ENCODE results near the gene LAMB3. TPM values are rescaled to one million over a fixed set of nuclear protein-coding genes. Genes with fewer than 3 reads are reported as not detected.

The LAMB3 gene
- polyA plus RNA-seq, 1 of the 3 experiments (the other 2 are of a cell fraction), result 18.0 TPM

DNA sequence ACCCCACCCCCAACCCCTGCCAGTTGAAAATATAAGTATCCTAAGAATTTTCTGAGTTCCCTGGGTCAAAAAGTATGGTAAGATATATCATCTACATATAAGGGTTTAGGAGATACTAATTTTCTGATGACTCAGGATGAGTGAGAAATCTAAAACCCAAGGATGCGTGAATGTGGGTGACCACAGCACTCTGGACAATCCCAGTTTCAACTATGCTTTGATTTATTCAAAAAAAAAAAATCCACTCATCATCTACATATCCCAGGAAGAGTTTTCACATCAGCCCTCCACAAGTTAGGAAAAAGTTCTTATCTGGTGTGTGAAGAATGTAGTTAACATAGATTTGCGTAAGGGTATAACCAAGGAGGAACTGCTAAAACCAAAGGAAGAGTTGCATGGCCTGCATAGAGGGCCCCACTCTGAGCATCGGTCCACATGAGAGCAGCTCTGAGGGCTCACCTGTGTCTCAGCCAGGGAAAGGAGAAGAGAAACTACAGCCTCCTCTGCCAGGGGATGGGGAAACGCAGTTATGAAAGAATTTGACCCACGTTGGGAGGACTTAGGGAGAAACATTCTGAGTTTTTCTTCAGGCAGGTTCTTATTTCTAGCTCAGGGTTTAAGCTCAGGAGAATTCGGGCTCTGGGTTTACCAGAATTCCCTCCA, 18.8 kb downstream of the LAMB3 start:
- H3K9me3 ChIP-seq, result no peaks in the 10 kb centered on the region
- no peak for DNase-seq
- CTCF ChIA-PET, result interaction anchor here (1.0 to 2.5 kb wide), 3 partner anchors 15 to 64 kb away, joined by 3 to 9 read pairs (median 4); no protein-coding TSS in a partner anchor
- TF ChIP-seq FOSL2 (IDR thresholded peaks at IDR 0.05; ENCODE audit: borderline replicate concordance, low read depth), result 0 out of 2 replicates have a peak, but pooled peaks have one; percentile 23
- TF ChIP-seq TEAD4 (IDR thresholded peaks at IDR 0.05; ENCODE audit: borderline replicate concordance, insufficient read depth), result no peak
- peak; percentile 27; the same call in 1 of the 2 replicates for TF ChIP-seq TCF12 (IDR thresholded peaks at IDR 0.05)
- peak; percentile 8; the same call in 1 of the 2 replicates for TF ChIP-seq JUND (IDR thresholded peaks at IDR 0.05)
- TF ChIP-seq, protein P1, sequence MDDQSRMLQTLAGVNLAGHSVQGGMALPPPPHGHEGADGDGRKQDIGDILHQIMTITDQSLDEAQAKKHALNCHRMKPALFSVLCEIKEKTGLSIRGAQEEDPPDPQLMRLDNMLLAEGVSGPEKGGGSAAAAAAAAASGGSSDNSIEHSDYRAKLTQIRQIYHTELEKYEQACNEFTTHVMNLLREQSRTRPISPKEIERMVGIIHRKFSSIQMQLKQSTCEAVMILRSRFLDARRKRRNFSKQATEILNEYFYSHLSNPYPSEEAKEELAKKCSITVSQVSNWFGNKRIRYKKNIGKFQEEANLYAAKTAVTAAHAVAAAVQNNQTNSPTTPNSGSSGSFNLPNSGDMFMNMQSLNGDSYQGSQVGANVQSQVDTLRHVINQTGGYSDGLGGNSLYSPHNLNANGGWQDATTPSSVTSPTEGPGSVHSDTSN (IDR thresholded peaks at IDR 0.05), result peak; percentile 32; the same call in 1 of the 2 replicates
- TF ChIP-seq RFX5 (IDR thresholded peaks at IDR 0.05; ENCODE audit: low read length), result no peak
- no peak overlapping the region for H2AFZ ChIP-seq (ENCODE audit: low read depth)
- no peaks in the 10 kb centered on the region for H3K79me2 ChIP-seq (ENCODE audit: insufficient read depth)
- H3K27ac ChIP-seq (ENCODE audit: low read depth in 2 of 2, low read length in 1 of 2), result peak overlapping the region in 1 of 2 experiments; percentile 26; a peak in 2 of 4 replicates
- H3K9me2 ChIP-seq, result no peaks in the 10 kb centered on the region
- H4K20me1 ChIP-seq (ENCODE audit: insufficient read depth), result no peaks in the 10 kb centered on the region
- 80% methylated on average over 6 of the region's 6 CpGs for WGBS (ENCODE audit: low lambda C conversion rate)
- H3K4me2 ChIP-seq, result no peak overlapping the region
- H3K4me1 ChIP-seq (ENCODE audit: control insufficient read depth in 1 of 2, insufficient read depth in 2 of 2, low read depth in 1 of 2, low read length in 1 of 2), result 0 out of 4 replicates have a peak, but pooled peaks cover 0 to 6% of the 10 kb centered on the region in 2 experiments
- POLR2A ChIA-PET, result no interaction called here
- H3F3A ChIP-seq (replicated peaks; ENCODE audit: insufficient read depth), result no peaks in the 10 kb centered on the region
- H3K9ac ChIP-seq, result no peak overlapping the region
- H3K36me3 ChIP-seq (replicated peaks in 1 of 2; ENCODE audit: control insufficient read depth in 1 of 2, insufficient read depth in 2 of 2, low read length in 1 of 2), result peaks cover 0 to 13% of the 10 kb centered on the region in 2 experiments
- no peak overlapping the region for H3K4me3 ChIP-seq (ENCODE audit: low read depth in 2 of 2, low read length in 1 of 2)
- H3K27me3 ChIP-seq (ENCODE audit: insufficient read depth), result no peaks in the 10 kb centered on the region

DNA sequence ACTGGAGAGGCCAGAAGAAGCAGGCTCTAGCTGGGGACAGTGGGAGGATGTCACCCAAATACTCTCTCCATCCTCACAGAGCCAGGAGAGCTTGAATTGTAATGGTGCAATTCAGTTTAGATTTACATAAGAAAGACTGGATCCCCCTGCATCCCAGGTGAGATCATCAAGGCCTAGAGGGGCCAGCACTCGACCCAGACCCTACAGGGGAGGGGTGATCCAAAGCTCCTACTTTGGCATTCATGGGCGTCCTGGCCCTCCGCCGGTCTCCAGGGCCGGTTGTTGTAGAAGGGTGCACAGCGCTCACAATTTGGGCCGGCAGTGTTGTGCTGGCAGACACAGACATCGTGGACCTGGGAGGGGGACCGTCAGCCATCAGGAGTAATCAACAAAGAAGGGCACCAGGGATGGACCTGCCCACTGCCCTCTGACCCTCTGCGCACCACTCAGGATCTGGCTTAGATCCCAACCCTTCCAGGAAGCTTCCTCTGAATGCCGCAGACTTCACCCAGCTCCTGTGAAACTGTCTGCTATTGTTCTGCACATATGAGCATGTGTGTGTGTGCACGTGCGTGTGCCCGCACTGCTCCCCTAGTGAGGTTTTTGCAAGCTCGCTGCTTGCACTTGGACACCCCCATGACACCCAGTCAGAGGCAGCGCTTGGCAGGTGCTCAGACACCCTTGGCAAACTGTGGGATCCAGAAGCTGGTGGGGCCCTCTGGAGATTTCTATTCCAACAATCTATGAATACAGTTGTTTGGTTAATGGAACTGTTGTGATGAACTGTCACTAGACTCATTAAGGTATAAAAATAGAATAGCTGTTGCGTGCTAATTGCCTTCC, 21.6 kb downstream of the LAMB3 start:
- POLR2A ChIA-PET, result no interaction called here
- Histone ChIP-seq H3K27me3 (ENCODE audit: insufficient read depth) (no peaks in the 10 kb centered on the region), H3K27ac (ENCODE audit: low read depth in 2 of 2, low read length in 1 of 2) (no peak overlapping the region), H3K4me1 (ENCODE audit: control insufficient read depth in 1 of 2, insufficient read depth in 2 of 2, low read depth in 1 of 2, low read length in 1 of 2) (peaks cover 5 to 9% of the 10 kb centered on the region in 2 experiments; a peak in 3 of 4 replicates), H3K9me2 (no peaks in the 10 kb centered on the region), H3F3A (replicated peaks; ENCODE audit: insufficient read depth) (no peaks in the 10 kb centered on the region), H3K79me2 (ENCODE audit: insufficient read depth) (no peaks in the 10 kb centered on the region), H2AFZ (ENCODE audit: low read depth) (no peak overlapping the region), H3K4me3 (ENCODE audit: low read depth in 2 of 2, low read length in 1 of 2) (no peak overlapping the region), H3K4me2 (no peak overlapping the region), H4K20me1 (ENCODE audit: insufficient read depth) (no peaks in the 10 kb centered on the region), H3K9ac (no peak overlapping the region), H3K9me3 (no peaks in the 10 kb centered on the region), H3K36me3 (replicated peaks in 1 of 2; ENCODE audit: control insufficient read depth in 1 of 2, insufficient read depth in 2 of 2, low read length in 1 of 2) (peaks cover 0 to 3% of the 10 kb centered on the region in 2 experiments)
- CTCF ChIA-PET, result interaction anchor here (0.9 to 7.2 kb wide), 15 partner anchors 11 to 435 kb away, joined by 3 to 89 read pairs (median 4); no protein-coding TSS in a partner anchor
- TF ChIP-seq RAD21 (IDR thresholded peaks at IDR 0.05; ENCODE audit: low read length) (no peak), EZH2phosphoT487 (IDR thresholded peaks at IDR 0.05; ENCODE audit: borderline replicate concordance, low read depth) (no peak), JUND (IDR thresholded peaks at IDR 0.05) (no peak), RCOR1 (IDR thresholded peaks at IDR 0.05; ENCODE audit: low read length) (no peak), ELF1 (IDR thresholded peaks at IDR 0.05) (no peak), TCF12 (IDR thresholded peaks at IDR 0.05) (no peak), EP300 (IDR thresholded peaks at IDR 0.05; ENCODE audit: borderline replicate concordance in 1 of 2, low read depth in 1 of 2, low read length in 1 of 2) (no peak), FOXJ3 (CRISPR knock-in tag; IDR thresholded peaks at IDR 0.05) (no peak), RFX5 (IDR thresholded peaks at IDR 0.05; ENCODE audit: low read length) (no peak), TAF1 (IDR thresholded peaks at IDR 0.05; ENCODE audit: borderline replicate concordance, low read depth, low read length) (no peak)
- TF ChIP-seq, protein P2, sequence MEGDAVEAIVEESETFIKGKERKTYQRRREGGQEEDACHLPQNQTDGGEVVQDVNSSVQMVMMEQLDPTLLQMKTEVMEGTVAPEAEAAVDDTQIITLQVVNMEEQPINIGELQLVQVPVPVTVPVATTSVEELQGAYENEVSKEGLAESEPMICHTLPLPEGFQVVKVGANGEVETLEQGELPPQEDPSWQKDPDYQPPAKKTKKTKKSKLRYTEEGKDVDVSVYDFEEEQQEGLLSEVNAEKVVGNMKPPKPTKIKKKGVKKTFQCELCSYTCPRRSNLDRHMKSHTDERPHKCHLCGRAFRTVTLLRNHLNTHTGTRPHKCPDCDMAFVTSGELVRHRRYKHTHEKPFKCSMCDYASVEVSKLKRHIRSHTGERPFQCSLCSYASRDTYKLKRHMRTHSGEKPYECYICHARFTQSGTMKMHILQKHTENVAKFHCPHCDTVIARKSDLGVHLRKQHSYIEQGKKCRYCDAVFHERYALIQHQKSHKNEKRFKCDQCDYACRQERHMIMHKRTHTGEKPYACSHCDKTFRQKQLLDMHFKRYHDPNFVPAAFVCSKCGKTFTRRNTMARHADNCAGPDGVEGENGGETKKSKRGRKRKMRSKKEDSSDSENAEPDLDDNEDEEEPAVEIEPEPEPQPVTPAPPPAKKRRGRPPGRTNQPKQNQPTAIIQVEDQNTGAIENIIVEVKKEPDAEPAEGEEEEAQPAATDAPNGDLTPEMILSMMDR (IDR thresholded peaks at IDR 0.05), result no peak
- TF ChIP-seq, protein P3, sequence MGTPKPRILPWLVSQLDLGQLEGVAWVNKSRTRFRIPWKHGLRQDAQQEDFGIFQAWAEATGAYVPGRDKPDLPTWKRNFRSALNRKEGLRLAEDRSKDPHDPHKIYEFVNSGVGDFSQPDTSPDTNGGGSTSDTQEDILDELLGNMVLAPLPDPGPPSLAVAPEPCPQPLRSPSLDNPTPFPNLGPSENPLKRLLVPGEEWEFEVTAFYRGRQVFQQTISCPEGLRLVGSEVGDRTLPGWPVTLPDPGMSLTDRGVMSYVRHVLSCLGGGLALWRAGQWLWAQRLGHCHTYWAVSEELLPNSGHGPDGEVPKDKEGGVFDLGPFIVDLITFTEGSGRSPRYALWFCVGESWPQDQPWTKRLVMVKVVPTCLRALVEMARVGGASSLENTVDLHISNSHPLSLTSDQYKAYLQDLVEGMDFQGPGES (IDR thresholded peaks at IDR 0.05; ENCODE audit: low read depth, low read length), result no peak
- TF ChIP-seq, protein P1 (IDR thresholded peaks at IDR 0.05), result no peak
- DNase-seq, result no peak
- 86% methylated on average over 10 of the region's 17 CpGs for WGBS (ENCODE audit: low lambda C conversion rate)
